H9 (cell line): ENCODE results near the gene GGTLC2. TPM values are rescaled to one million over a fixed set of nuclear protein-coding genes. Genes with fewer than 3 reads are reported as not detected.

Experiments
- DNase-seq: peaks from one replicate; pipeline ENCODE4 v3.0.0-alpha.2; 2017
- H2AFZ ChIP-seq: one replicate; pipeline ENCODE4 v1.6.1; 2013; ENCODE audit warnings: mild to moderate bottlenecking, low read length, control low read depth, moderate library complexity
- H2AK5ac ChIP-seq: 2 replicates; pipeline ENCODE4 v1.6.1; 2013; ENCODE audit warnings: low read length, control low read depth, mixed read lengths; ENCODE audit not compliant: insufficient read length
- H2BK120ac ChIP-seq: one replicate; pipeline ENCODE4 v1.6.1; 2013; ENCODE audit warnings: low read depth, mild to moderate bottlenecking, low read length, control low read depth, inconsistent platforms; ENCODE audit not compliant: poor library complexity, severe bottlenecking
- H2BK12ac ChIP-seq: 2 replicates; pipeline ENCODE4 v1.6.1; 2013; ENCODE audit warnings: low read length, control low read depth, mixed read lengths, low read depth; ENCODE audit not compliant: insufficient read length
- H2BK15ac ChIP-seq: 2 replicates; pipeline ENCODE4 v1.6.1; 2013; ENCODE audit warnings: low read depth, low read length, control low read depth
- H2BK20ac ChIP-seq: one replicate; pipeline ENCODE4 v1.6.1; 2013; ENCODE audit warnings: low read depth, mild to moderate bottlenecking, low read length, control low read depth, inconsistent platforms; ENCODE audit not compliant: poor library complexity, severe bottlenecking
- H2BK5ac ChIP-seq: 2 replicates; pipeline ENCODE4 v1.6.1; 2013; ENCODE audit warnings: low read length, control low read depth, mixed read lengths; ENCODE audit not compliant: insufficient read length
- H3K14ac ChIP-seq: 2 replicates; pipeline ENCODE4 v1.6.1; 2013; ENCODE audit warnings: low read length, control low read depth; ENCODE audit not compliant: insufficient read depth
- H3K18ac ChIP-seq: 2 replicates; pipeline ENCODE4 v1.6.1; 2013; ENCODE audit warnings: low read depth, mild to moderate bottlenecking, mixed read lengths, low read length, control low read depth; ENCODE audit not compliant: insufficient read length
- H3K23ac ChIP-seq: 2 replicates; pipeline ENCODE4 v1.6.1; 2013; ENCODE audit warnings: low read length, control low read depth, mixed read lengths, low read depth; ENCODE audit not compliant: insufficient read length
- H3K23me2 ChIP-seq: 2 replicates; pipeline ENCODE4 v1.6.1; 2013; ENCODE audit warnings: low read depth, mild to moderate bottlenecking, mixed read lengths, low read length, control low read depth; ENCODE audit not compliant: insufficient read length, poor library complexity, severe bottlenecking
- H3K27ac ChIP-seq: 2 replicates; pipeline ENCODE4 v1.5.1; 2013; ENCODE audit warnings: low read length, control low read depth, mixed read lengths, low read depth; ENCODE audit not compliant: insufficient read length
- H3K27me3 ChIP-seq: 2 replicates; pipeline ENCODE4 v1.6.1; 2013; ENCODE audit warnings: low read length, control low read depth, inconsistent platforms; ENCODE audit not compliant: insufficient read depth
- H3K4ac ChIP-seq: 2 replicates; pipeline ENCODE4 v1.6.1; 2013; ENCODE audit warnings: low read depth, mild to moderate bottlenecking, control low read depth, inconsistent platforms, low read length, moderate library complexity
- H3K4me1 ChIP-seq: 2 replicates; pipeline ENCODE4 v1.6.1; 2013; ENCODE audit warnings: low read length, control low read depth, inconsistent platforms; ENCODE audit not compliant: insufficient read depth
- H3K4me2 ChIP-seq: 2 replicates; pipeline ENCODE4 v1.6.1; 2013; ENCODE audit warnings: low read length, control low read depth, mixed read lengths; ENCODE audit not compliant: insufficient read length, insufficient read depth
- H3K56ac ChIP-seq: 2 replicates; pipeline ENCODE4 v1.6.1; 2013; ENCODE audit warnings: low read depth, mild to moderate bottlenecking, mixed read lengths, low read length, control low read depth; ENCODE audit not compliant: insufficient read length
- H3K79me1 ChIP-seq: 2 replicates; pipeline ENCODE4 v1.6.1; 2013; ENCODE audit warnings: low read depth, mild to moderate bottlenecking, moderate library complexity, low read length, control low read depth, inconsistent platforms; ENCODE audit not compliant: insufficient read depth, poor library complexity, severe bottlenecking
- H3K79me2 ChIP-seq: 2 replicates; pipeline ENCODE4 v1.6.1; 2013; ENCODE audit warnings: low read length, control low read depth, inconsistent platforms; ENCODE audit not compliant: insufficient read depth
- H3K9ac ChIP-seq: 2 replicates; pipeline ENCODE4 v1.6.1; 2013; ENCODE audit warnings: low read length, control low read depth, mixed read lengths; ENCODE audit not compliant: insufficient read length; ENCODE audit errors: extremely low read depth
- H3K9me3 ChIP-seq: one replicate; pipeline ENCODE4 v1.6.1; 2013; ENCODE audit warnings: low read depth, low read length, inconsistent platforms; ENCODE audit not compliant: control insufficient read depth
- H3T11ph ChIP-seq: one replicate; pipeline ENCODE4 v1.6.1; 2013; ENCODE audit warnings: mild to moderate bottlenecking, low read length, control low read depth, inconsistent platforms
- H4K20me1 ChIP-seq: one replicate; pipeline ENCODE4 v1.6.1; 2013; ENCODE audit not compliant: control insufficient read depth, insufficient read length, insufficient read depth
- H4K5ac ChIP-seq: 2 replicates; pipeline ENCODE4 v1.6.1; 2013; ENCODE audit warnings: low read depth, mild to moderate bottlenecking, mixed read lengths, low read length, control low read depth; ENCODE audit not compliant: insufficient read length
- H4K8ac ChIP-seq: replicated peaks from 2 replicates; pipeline ENCODE4 v1.6.1; 2013; ENCODE audit warnings: low read length, control low read depth, mixed read lengths, low read depth; ENCODE audit not compliant: insufficient read length
- H4K91ac ChIP-seq: 2 replicates; pipeline ENCODE4 v1.6.1; 2013; ENCODE audit warnings: low read depth, mild to moderate bottlenecking, moderate library complexity, mixed read lengths, low read length, control low read depth; ENCODE audit not compliant: insufficient read length
- H3K27ac Mint-ChIP-seq, 3 experiments: 2 replicates in 2 of 3; 3 replicates in 1 of 3; pipeline ENCODE4 v1.8.0; 2020 to 2021; ENCODE audit warnings: mixed read lengths in 3 of 3, mild to moderate bottlenecking in 1 of 3, moderate library complexity in 1 of 3
- H3K27me3 Mint-ChIP-seq: 2 replicates; pipeline ENCODE4 v1.8.0; 2021; ENCODE audit warnings: low read depth, mild to moderate bottlenecking, moderate library complexity, mixed read lengths
- H3K36me3 Mint-ChIP-seq, 3 experiments: 2 replicates in 2 of 3; 3 replicates in 1 of 3; pipeline ENCODE4 v1.8.0; 2020 to 2021; ENCODE audit warnings: low read depth in 3 of 3, mixed read lengths in 3 of 3; ENCODE audit not compliant: insufficient read depth in 1 of 3
- H3K4me1 Mint-ChIP-seq, 2 experiments: 2 replicates each; pipeline ENCODE4 v1.8.0; 2020; ENCODE audit warnings: mixed read lengths in 2 of 2
- H3K4me3 Mint-ChIP-seq, 2 experiments: 2 replicates in 1 of 2; 3 replicates in 1 of 2; pipeline ENCODE4 v1.8.0; 2020 to 2021; ENCODE audit warnings: mild to moderate bottlenecking in 2 of 2, mixed read lengths in 2 of 2, moderate library complexity in 1 of 2
- H3K9me3 Mint-ChIP-seq, 2 experiments: 2 replicates in 1 of 2; 3 replicates in 1 of 2; pipeline ENCODE4 v1.8.0; 2020; ENCODE audit warnings: mild to moderate bottlenecking in 2 of 2, mixed read lengths in 2 of 2, moderate library complexity in 1 of 2
- CTCF ChIP-seq: fragments of 200-600 bp; sonication (generic); conservative IDR thresholded peaks from 3 replicates; pipeline ENCODE4 v1.8.0; 2021; ENCODE audit warnings: antibody characterized with exemption, mild to moderate bottlenecking
- WGBS: extraction: QIAGEN DNeasy Blood & Tissue Kit; methylation state at CpG from one replicate; pipeline ENCODE4 v1.1.7; 2013; ENCODE audit warnings: missing lambda C conversion rate, low lambda C conversion rate, mixed read lengths; ENCODE audit not compliant: insufficient read length; ENCODE audit errors: extremely low coverage; 5-methylcytosine and 5-hydroxymethylcytosine counted together
- total RNA-seq: library from RNA; stranded (reverse); gene quantifications from 2 replicates; pipeline ENCODE4 v1.2.1, GENCODE V29; 2021

The GGTLC2 gene
- total RNA-seq, 1 experiment from 2014 or later, result not detected

GRCh38 chr22:22670076-22670795 lies 25.8 kb downstream of the GGTLC2 start:
- no peak overlapping the region for H2AK5ac ChIP-seq
- H3K79me1 ChIP-seq, result no peaks in the 10 kb centered on the region
- H3K27me3 ChIP-seq, result peaks cover 23% of the 10 kb centered on the region
- no peak for DNase-seq
- no peak overlapping the region for H2BK15ac ChIP-seq
- Mint-ChIP-seq H3K36me3 (no peaks in the 10 kb centered on the region; a peak in 1 of 7 replicates), H3K27me3 (peaks cover 100% of the 10 kb centered on the region), H3K9me3 (peaks cover 9 to 15% of the 10 kb centered on the region in 2 experiments), H3K27ac (no peak overlapping the region), H3K4me3 (no peak overlapping the region), H3K4me1 (peaks cover 4 to 13% of the 10 kb centered on the region in 2 experiments; a peak in 3 of 4 replicates)
- H3K23ac ChIP-seq, result no peak overlapping the region
- H3K4me2 ChIP-seq, result no peak overlapping the region
- H3K79me2 ChIP-seq, result no peaks in the 10 kb centered on the region
- no peak overlapping the region for H2BK5ac ChIP-seq
- no peak overlapping the region for H3K56ac ChIP-seq
- H3K23me2 ChIP-seq, result no peaks in the 10 kb centered on the region
- no peak overlapping the region for H3K4ac ChIP-seq
- no peak overlapping the region for H2BK12ac ChIP-seq
- H4K91ac ChIP-seq, result no peak overlapping the region
- H2BK20ac ChIP-seq, result no peak overlapping the region
- H2AFZ ChIP-seq, result no peak overlapping the region
- no peak overlapping the region for H3T11ph ChIP-seq
- H2BK120ac ChIP-seq, result no peak overlapping the region
- TF ChIP-seq CTCF, result no peak
- H3K14ac ChIP-seq, result no peak overlapping the region
- no CpG with 5 or more reads among the region's 4 CpGs for WGBS
- H3K4me1 ChIP-seq, result no peaks in the 10 kb centered on the region
- H3K9ac ChIP-seq, result no peak overlapping the region
- H3K27ac ChIP-seq, result no peak overlapping the region
- H4K8ac ChIP-seq, result no peak overlapping the region
- no peaks in the 10 kb centered on the region for H4K20me1 ChIP-seq
- H3K18ac ChIP-seq, result no peak overlapping the region
- H3K9me3 ChIP-seq, result no peaks in the 10 kb centered on the region
- no peak overlapping the region for H4K5ac ChIP-seq
